Duodenal mucosa (tissue), 2 donors: ENCODE data around the gene MAP2K2.
A peak's percentile ranks its signal among the peaks of the same experiment; 100 is the strongest.

Experiments
- H3K27ac ChIP-seq: one replicate; pipeline ENCODE4 v1.7.0; 2013; ENCODE audit warnings: low read depth, low read length
- H3K27me3 ChIP-seq, 2 donors: one replicate each; pipeline ENCODE4 v1.7.0; 2013; ENCODE audit warnings: low read length in 2 of 2, control low read depth in 1 of 2; ENCODE audit not compliant: insufficient read depth in 2 of 2, control insufficient read depth in 1 of 2
- H3K36me3 ChIP-seq, 2 donors: one replicate each; pipeline ENCODE4 v1.7.0; 2013; ENCODE audit warnings: low read length in 2 of 2, control low read depth in 1 of 2; ENCODE audit not compliant: insufficient read depth in 2 of 2, control insufficient read depth in 1 of 2
- H3K4me1 ChIP-seq, 2 donors: one replicate each; pipeline ENCODE4 v1.7.0; 2013; ENCODE audit warnings: low read length in 2 of 2, control low read depth in 1 of 2; ENCODE audit not compliant: insufficient read depth in 2 of 2, control insufficient read depth in 1 of 2
- H3K4me3 ChIP-seq, 2 donors: one replicate each; pipeline ENCODE4 v1.7.0; 2013; ENCODE audit warnings: low read length in 2 of 2, low read depth in 1 of 2
- H3K9ac ChIP-seq, 2 donors: one replicate each; pipeline ENCODE4 v1.7.0; 2013; ENCODE audit warnings: low read length in 2 of 2, low read depth in 1 of 2
- H3K9me3 ChIP-seq, 2 donors: one replicate each; pipeline ENCODE4 v1.7.0; 2013; ENCODE audit warnings: low read length in 2 of 2, control low read depth in 1 of 2; ENCODE audit not compliant: control insufficient read depth in 1 of 2

Gene MAP2K2

GRCh38 chr19:4100647-4101495, 23.1 kb downstream of the MAP2K2 start:
- Histone ChIP-seq H3K4me3 (no peak overlapping the region), H3K4me1 (peaks cover 7 to 12% of the 10 kb centered on the region in 2 donors), H3K9ac (no peak overlapping the region), H3K27me3 (no peaks in the 10 kb centered on the region), H3K27ac (no peak overlapping the region), H3K9me3 (no peaks in the 10 kb centered on the region), H3K36me3 (peaks cover 16 to 73% of the 10 kb centered on the region in 2 donors)

GRCh38 chr19:4099041-4099764, 24.7 kb downstream of the MAP2K2 start:
- Histone ChIP-seq H3K36me3 (peaks cover 16 to 69% of the 10 kb centered on the region in 2 donors), H3K4me1 (peaks cover 16 to 23% of the 10 kb centered on the region in 2 donors), H3K9ac (no peak overlapping the region), H3K27me3 (no peaks in the 10 kb centered on the region), H3K4me3 (no peak overlapping the region), H3K9me3 (no peaks in the 10 kb centered on the region), H3K27ac (no peak overlapping the region)

- Histone ChIP-seq H3K27ac (no peak overlapping the region), H3K4me1 (peaks cover 16 to 23% of the 10 kb centered on the region in 2 donors), H3K9me3 (no peaks in the 10 kb centered on the region), H3K9ac (no peak overlapping the region), H3K4me3 (no peak overlapping the region), H3K27me3 (no peaks in the 10 kb centered on the region), H3K36me3 (peaks cover 13 to 74% of the 10 kb centered on the region in 2 donors)
These were observed 25.4 kb downstream of the MAP2K2 start for GRCh38 chr19:4098493-4098892.

- Histone ChIP-seq H3K27ac (peak overlapping the region; percentile 32), H3K4me1 (peaks cover 16 to 23% of the 10 kb centered on the region in 2 donors), H3K27me3 (no peaks in the 10 kb centered on the region), H3K36me3 (peaks cover 11 to 67% of the 10 kb centered on the region in 2 donors), H3K9ac (no peak overlapping the region), H3K9me3 (no peaks in the 10 kb centered on the region), H3K4me3 (no peak overlapping the region)
These were observed 26.4 kb downstream of the MAP2K2 start for GRCh38 chr19:4097501-4097900.

GRCh38 chr19:4096049-4096892, 27.7 kb downstream of the MAP2K2 start:
- Histone ChIP-seq H3K27me3 (no peaks in the 10 kb centered on the region), H3K9ac (peak overlapping the region; percentile 33 to 54), H3K4me3 (no peak overlapping the region), H3K4me1 (peaks cover 16 to 23% of the 10 kb centered on the region in 2 donors), H3K36me3 (peaks cover 2 to 60% of the 10 kb centered on the region in 2 donors), H3K27ac (peak overlapping the region; percentile 84), H3K9me3 (no peaks in the 10 kb centered on the region)

GRCh38 chr19:4095488-4095844, 28.5 kb downstream of the MAP2K2 start:
- Histone ChIP-seq H3K36me3 (peaks cover 2 to 57% of the 10 kb centered on the region in 2 donors), H3K4me1 (peaks cover 16 to 23% of the 10 kb centered on the region in 2 donors), H3K9ac (peak overlapping the region in 1 of 2 donors; percentile 32), H3K4me3 (no peak overlapping the region), H3K9me3 (no peaks in the 10 kb centered on the region), H3K27ac (no peak overlapping the region), H3K27me3 (no peaks in the 10 kb centered on the region)

GRCh38 chr19:4094761-4095487, 29.0 kb downstream of the MAP2K2 start:
- no peak overlapping the region for H3K9ac ChIP-seq
- no peak overlapping the region for H3K27ac ChIP-seq
- no peaks in the 10 kb centered on the region for H3K9me3 ChIP-seq
- no peak overlapping the region for H3K4me3 ChIP-seq
- H3K27me3 ChIP-seq = no peaks in the 10 kb centered on the region
- peaks cover 2 to 56% of the 10 kb centered on the region in 2 donors for H3K36me3 ChIP-seq
- peaks cover 16 to 23% of the 10 kb centered on the region in 2 donors for H3K4me1 ChIP-seq

GRCh38 chr19:4094291-4094690, 29.6 kb downstream of the MAP2K2 start:
- Histone ChIP-seq H3K27ac (no peak overlapping the region), H3K4me3 (no peak overlapping the region), H3K36me3 (peaks cover under 1 to 55% of the 10 kb centered on the region in 2 donors), H3K9me3 (no peaks in the 10 kb centered on the region), H3K27me3 (no peaks in the 10 kb centered on the region), H3K9ac (no peak overlapping the region), H3K4me1 (peaks cover 16 to 23% of the 10 kb centered on the region in 2 donors)

GRCh38 chr19:4093643-4094175, 30.2 kb downstream of the MAP2K2 start:
- H3K9ac ChIP-seq = no peak overlapping the region
- H3K36me3 ChIP-seq = peaks cover 0 to 49% of the 10 kb centered on the region in 2 donors
- H3K27me3 ChIP-seq = no peaks in the 10 kb centered on the region
- no peaks in the 10 kb centered on the region for H3K9me3 ChIP-seq
- H3K4me3 ChIP-seq = no peak overlapping the region
- no peak overlapping the region for H3K27ac ChIP-seq
- peaks cover 16 to 23% of the 10 kb centered on the region in 2 donors for H3K4me1 ChIP-seq
